H1 (cell line): ENCODE measurements around the gene GRM7. TPM values are rescaled to one million over a fixed set of nuclear protein-coding genes. Genes with fewer than 3 reads are reported as not detected.

Experiments used
- CTCF ChIA-PET: fragments of 300-600 bp; sonication (Branson Sonifier 250); formaldehyde crosslinking; loops from one replicate; lab custom pipeline; 2021; ENCODE audit not compliant: partially characterized antibody; lab: Charles Lee
- POLR2A ChIA-PET: fragments of 300-600 bp; sonication (Branson Sonifier 250); formaldehyde crosslinking; loops from one replicate; lab custom pipeline; 2021; ENCODE audit warnings: inconsistent platforms; ENCODE audit not compliant: partially characterized antibody; lab: Charles Lee
- DNase-seq, 2 experiments: peaks; one replicate each; pipeline versions ENCODE4 v3.0.0 to v3.0.0-alpha.2; 2010 to 2022; ENCODE audit warnings: low spot score in 2 of 2, low read depth in 1 of 2, mixed read lengths in 1 of 2
- FAIRE-seq: peaks from 2 replicates; lab custom pipeline; 2011; peaks lifted over from hg19 to GRCh38; lab: Jason Lieb, UNC
- H2AFZ ChIP-seq: 2 replicates; pipeline ENCODE4 v1.8.1; 2012; ENCODE audit warnings: low read length, inconsistent platforms
- H2AK5ac ChIP-seq: 2 replicates; pipeline ENCODE4 v1.6.1; 2013; ENCODE audit warnings: low read depth, low read length
- H2BK120ac ChIP-seq: replicated peaks from 2 replicates; pipeline ENCODE3; 2013; ENCODE audit warnings: low read depth, low read length, inconsistent platforms
- H2BK12ac ChIP-seq: 2 replicates; pipeline ENCODE4 v1.6.1; 2013; ENCODE audit warnings: low read depth, low read length
- H2BK15ac ChIP-seq: 2 replicates; pipeline ENCODE4 v1.6.1; 2013; ENCODE audit warnings: low read length
- H2BK20ac ChIP-seq: 2 replicates; pipeline ENCODE4 v1.6.1; 2013; ENCODE audit warnings: low read length
- H2BK5ac ChIP-seq: 2 replicates; pipeline ENCODE4 v1.6.1; 2013; ENCODE audit warnings: low read depth, low read length
- H3K14ac ChIP-seq: 2 replicates; pipeline ENCODE4 v1.6.1; 2013; ENCODE audit warnings: inconsistent platforms; ENCODE audit not compliant: insufficient read length
- H3K18ac ChIP-seq: 2 replicates; pipeline ENCODE4 v1.6.1; 2013; ENCODE audit warnings: low read length; ENCODE audit errors: extremely low read depth
- H3K23ac ChIP-seq: 2 replicates; pipeline ENCODE4 v1.6.1; 2013; ENCODE audit warnings: inconsistent platforms; ENCODE audit not compliant: insufficient read length
- H3K23me2 ChIP-seq: 2 replicates; pipeline ENCODE4 v1.6.1; 2013; ENCODE audit warnings: low read depth, low read length
- H3K27ac ChIP-seq: 2 replicates; pipeline ENCODE4 v1.6.1; 2011; ENCODE audit warnings: low read depth, low read length, inconsistent platforms
- H3K27me3 ChIP-seq, 4 experiments: replicated peaks in 1 of 4; 1 replicate in 1 of 4; 2 replicates in 3 of 4; pipeline versions ENCODE4 v1.6.1 to v1.8.1; 2011 to 2013; ENCODE audit warnings: low read length in 3 of 4, mild to moderate bottlenecking in 3 of 4, inconsistent platforms in 2 of 4, mixed read lengths in 2 of 4, moderate library complexity in 1 of 4; ENCODE audit not compliant: control insufficient read depth in 3 of 4, insufficient read depth in 3 of 4; ENCODE audit errors: extremely low read depth in 1 of 4
- H3K36me3 ChIP-seq, 4 experiments: 2 replicates each; pipeline versions ENCODE4 v1.6.1 to v1.8.1; 2011 to 2013; ENCODE audit warnings: mild to moderate bottlenecking in 4 of 4, low read length in 3 of 4, moderate library complexity in 2 of 4, control low read depth in 1 of 4, inconsistent platforms in 1 of 4; ENCODE audit not compliant: insufficient read depth in 4 of 4, control insufficient read depth in 2 of 4
- H3K4ac ChIP-seq: replicated peaks from 2 replicates; pipeline ENCODE3; 2013; ENCODE audit warnings: low read length, low read depth, mixed read lengths, inconsistent platforms; ENCODE audit not compliant: insufficient read length
- H3K4me1 ChIP-seq, 4 experiments: replicated peaks in 1 of 4; 1 replicate in 1 of 4; 2 replicates in 3 of 4; pipeline versions ENCODE4 v1.6.1 to v1.8.1; 2011 to 2013; ENCODE audit warnings: low read length in 3 of 4, inconsistent platforms in 2 of 4, mixed read lengths in 1 of 4; ENCODE audit not compliant: insufficient read depth in 4 of 4, control insufficient read depth in 3 of 4
- H3K4me2 ChIP-seq, 2 experiments: 2 replicates each; pipeline versions ENCODE4 v1.6.1 to v1.8.1; 2011 to 2013; ENCODE audit warnings: low read depth in 2 of 2, low read length in 2 of 2, control low read depth in 1 of 2, inconsistent platforms in 1 of 2, mild to moderate bottlenecking in 1 of 2; ENCODE audit not compliant: insufficient read depth in 1 of 2
- H3K4me3 ChIP-seq, 4 experiments: fragments of 200-600, 300-600 bp in 1 of 4; sonication (generic), shearing (Covaris generic), sonication (Bioruptor Twin) in 1 of 4; 2 replicates each; pipeline versions ENCODE4 v1.5.1 to v1.8.1; 2011 to 2016; ENCODE audit warnings: low read length in 4 of 4, low read depth in 3 of 4, control low read depth in 2 of 4, inconsistent platforms in 2 of 4, mild to moderate bottlenecking in 2 of 4, mixed read lengths in 1 of 4, moderate library complexity in 1 of 4; ENCODE audit not compliant: insufficient read depth in 2 of 4; ENCODE audit errors: extremely low read depth in 1 of 4
- H3K56ac ChIP-seq: replicated peaks from 2 replicates; pipeline ENCODE3; 2013; ENCODE audit warnings: low read depth, mild to moderate bottlenecking, mixed read lengths, low read length, inconsistent platforms; ENCODE audit not compliant: insufficient read length
- H3K79me1 ChIP-seq: 2 replicates; pipeline ENCODE4 v1.6.1; 2013; ENCODE audit warnings: low read depth, low read length, control low read depth
- H3K79me2 ChIP-seq, 2 experiments: 2 replicates each; pipeline versions ENCODE4 v1.6.1 to v1.8.1; 2012 to 2013; ENCODE audit warnings: low read length in 2 of 2, mild to moderate bottlenecking in 2 of 2, inconsistent platforms in 1 of 2; ENCODE audit not compliant: insufficient read depth in 2 of 2, control insufficient read depth in 1 of 2
- H3K9ac ChIP-seq, 4 experiments: replicated peaks in 1 of 4; 1 replicate in 1 of 4; 2 replicates in 3 of 4; pipeline versions ENCODE4 v1.6.1 to v1.8.1; 2011 to 2013; ENCODE audit warnings: low read depth in 3 of 4, low read length in 3 of 4, control low read depth in 2 of 4, mild to moderate bottlenecking in 2 of 4, moderate library complexity in 2 of 4, inconsistent platforms in 1 of 4; ENCODE audit errors: extremely low read depth in 1 of 4
- H3K9me3 ChIP-seq, 2 experiments: 2 replicates each; pipeline versions ENCODE4 v1.6.1 to v1.8.1; 2012 to 2013; ENCODE audit warnings: mild to moderate bottlenecking in 2 of 2, moderate library complexity in 2 of 2, control low read depth in 1 of 2, inconsistent platforms in 1 of 2, low read depth in 1 of 2, low read length in 1 of 2, mixed read lengths in 1 of 2; ENCODE audit not compliant: insufficient read depth in 2 of 2
- H4K20me1 ChIP-seq, 2 experiments: replicated peaks in 1 of 2; 2 replicates each; pipeline versions ENCODE3 to v1.8.1; 2011 to 2013; ENCODE audit warnings: inconsistent platforms in 2 of 2, low read length in 2 of 2, mild to moderate bottlenecking in 1 of 2; ENCODE audit not compliant: insufficient read depth in 2 of 2, control insufficient read depth in 1 of 2
- H4K5ac ChIP-seq: 2 replicates; pipeline ENCODE4 v1.6.1; 2013; ENCODE audit warnings: low read length, low read depth, mixed read lengths, inconsistent platforms; ENCODE audit not compliant: insufficient read length
- H4K8ac ChIP-seq: 2 replicates; pipeline ENCODE4 v1.8.0; 2013; ENCODE audit warnings: mild to moderate bottlenecking, moderate library complexity, low read length, inconsistent platforms; ENCODE audit not compliant: insufficient read depth; ENCODE audit errors: extremely low read depth
- H4K91ac ChIP-seq: replicated peaks from 2 replicates; pipeline ENCODE3; 2013; ENCODE audit warnings: low read length, mixed read lengths, inconsistent platforms; ENCODE audit not compliant: insufficient read length
- ASH2L ChIP-seq: fragments of 200-600, 300-600 bp; sonication (generic); IDR thresholded peaks from one replicate; pipeline ENCODE4 v1.7.1; 2017; ENCODE audit warnings: low read length
- CTCF ChIP-seq, 3 experiments: IDR thresholded peaks; 1 replicate in 2 of 3; 2 replicates in 1 of 3; pipeline versions ENCODE4 v1.5.1 to v1.6.1; 2011; ENCODE audit warnings: low read length in 3 of 3, mild to moderate bottlenecking in 3 of 3, inconsistent platforms in 2 of 3, low read depth in 1 of 3, moderate library complexity in 1 of 3; ENCODE audit not compliant: insufficient read depth in 1 of 3; ENCODE audit errors: control extremely low read depth in 1 of 3
- HDAC6 ChIP-seq: IDR thresholded peaks from one replicate; pipeline ENCODE4 v1.7.1; 2012; ENCODE audit warnings: low read depth, mild to moderate bottlenecking, inconsistent platforms, low read length, moderate library complexity
- POLR2AphosphoS5 ChIP-seq: IDR thresholded peaks from 2 replicates; pipeline ENCODE4 v1.6.1; 2011; ENCODE audit warnings: low read depth, low read length
- TAF7 ChIP-seq: optimal IDR thresholded peaks from 2 replicates; pipeline ENCODE3; 2011; ENCODE audit warnings: low read depth, mild to moderate bottlenecking, inconsistent platforms, low read length, moderate library complexity, borderline replicate concordance
- WGBS, 2 experiments: shearing (Covaris generic) in 1 of 2; methylation state at CpG; one replicate each; pipeline versions ENCODE4 v1.1.6 to v1.1.7; 2013 to 2015; ENCODE audit warnings: low lambda C conversion rate in 2 of 2, mixed read lengths in 2 of 2, inconsistent platforms in 1 of 2, low coverage in 1 of 2, missing lambda C conversion rate in 1 of 2; ENCODE audit not compliant: insufficient replicate concordance in 2 of 2, insufficient coverage in 1 of 2, insufficient read length in 1 of 2; ENCODE audit errors: extremely low coverage in 1 of 2, missing lambda C conversion rate in 1 of 2; 5-methylcytosine and 5-hydroxymethylcytosine counted together
- polyA plus RNA-seq, 7 experiments: library from polyadenylated mRNA; depleted of rRNA in 3 of 7; stranded (reverse) in 5 of 7; unstranded in 2 of 7; fragments of >200 nt in 5 of 7; fragments of 200-250 nt in 2 of 7; gene quantifications; 1 replicate in 5 of 7; 2 replicates in 1 of 7; 4 replicates in 1 of 7; pipeline versions ENCODE4 v1.2.1 to v1.2.3, GENCODE V29; 2011 to 2013; ENCODE audit warnings: missing spikeins in 2 of 7, mixed read lengths in 2 of 7
- total RNA-seq: library from RNA; stranded (reverse); fragmentation: NEBNext Ultra II Directional; extraction: Animal tissue kit (Norgen Biotek cat#: 25700); gene quantifications from 2 replicates; pipeline ENCODE4 v1.2.1, GENCODE V29; 2021
- TF ChIP-seq, protein P1 (sequence below): IDR thresholded peaks from 2 replicates; pipeline ENCODE4 v1.6.1; 2012; ENCODE audit warnings: inconsistent platforms

GRM7 gene
- total and polyA plus RNA-seq, 2 of the 8 experiments (the other 6 are each of a cell fraction or from before 2014, with no cell fraction given): 0.17 to 0.24 TPM

DNA sequence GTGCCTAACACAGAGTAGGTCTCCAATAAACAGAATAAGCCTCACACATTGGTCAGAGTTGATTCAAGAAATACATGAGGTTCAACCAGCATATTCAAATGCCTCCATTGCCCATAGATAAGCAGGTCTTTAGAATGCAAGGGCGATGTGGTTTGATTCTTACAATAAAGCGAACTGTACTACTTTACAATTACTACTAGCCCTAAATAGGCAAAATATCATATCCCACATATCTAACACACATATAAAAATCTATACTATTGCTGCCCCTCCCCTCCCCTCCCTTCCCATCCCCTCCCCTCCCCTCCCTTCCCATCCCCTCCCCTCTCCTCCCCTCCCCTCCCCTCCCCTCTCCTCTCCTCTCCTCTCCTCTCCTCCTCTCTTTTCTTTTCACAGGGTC, 6.7 kb upstream of the GRM7 start:
- H3K4me1 ChIP-seq: no peaks in the 10 kb centered on the region
- ChIA-PET POLR2A (no interaction called here), CTCF (no interaction called here)
- FAIRE-seq: no peak
- H3K27ac ChIP-seq: no peak overlapping the region
- H3K4me3 ChIP-seq: no peak overlapping the region
- no peak overlapping the region for H2BK20ac ChIP-seq
- H3K27me3 ChIP-seq: peaks cover 0 to 4% (median 1%) of the 10 kb centered on the region in 4 experiments; a peak in 4 of 7 replicates
- H2BK5ac ChIP-seq: no peak overlapping the region
- no peaks in the 10 kb centered on the region for H4K20me1 ChIP-seq
- no peak for DNase-seq
- H3K79me2 ChIP-seq: no peaks in the 10 kb centered on the region
- no peak overlapping the region for H3K56ac ChIP-seq
- H2AFZ ChIP-seq: no peak overlapping the region
- H3K9ac ChIP-seq: no peak overlapping the region
- H2BK120ac ChIP-seq: no peak overlapping the region
- no peak overlapping the region for H2BK12ac ChIP-seq
- no peak overlapping the region for H2AK5ac ChIP-seq
- no peak overlapping the region for H2BK15ac ChIP-seq
- H3K18ac ChIP-seq: no peak overlapping the region
- H3K36me3 ChIP-seq: no peaks in the 10 kb centered on the region
- H4K5ac ChIP-seq: no peak overlapping the region
- H3K79me1 ChIP-seq: no peaks in the 10 kb centered on the region
- no peaks in the 10 kb centered on the region for H3K9me3 ChIP-seq
- no peak overlapping the region for H4K91ac ChIP-seq
- no peak overlapping the region for H3K4ac ChIP-seq
- no peak overlapping the region for H3K23ac ChIP-seq
- H4K8ac ChIP-seq: no peak overlapping the region
- no peaks in the 10 kb centered on the region for H3K23me2 ChIP-seq
- H3K14ac ChIP-seq: no peak overlapping the region
- no peak overlapping the region for H3K4me2 ChIP-seq
- WGBS, 2 experiments: 92% methylated on average over 2 of the region's 2 CpGs; no CpG with 5 or more reads in 1 of the 2 experiments
- no peak for TF ChIP-seq CTCF (IDR thresholded peaks at IDR 0.05; ENCODE audit: control extremely low read depth in 1 of 3, insufficient read depth in 1 of 3, low read depth in 1 of 3, low read length in 3 of 3)
- TF ChIP-seq HDAC6: no peak
- TF ChIP-seq TAF7: no peak
- no peak for TF ChIP-seq ASH2L
- TF ChIP-seq, protein P1, sequence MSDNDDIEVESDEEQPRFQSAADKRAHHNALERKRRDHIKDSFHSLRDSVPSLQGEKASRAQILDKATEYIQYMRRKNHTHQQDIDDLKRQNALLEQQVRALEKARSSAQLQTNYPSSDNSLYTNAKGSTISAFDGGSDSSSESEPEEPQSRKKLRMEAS: no peak
- no peak for TF ChIP-seq POLR2AphosphoS5
